Measurements from ENCODE around the gene PIK3R2. TPM values are rescaled to one million over a fixed set of nuclear protein-coding genes. Genes with fewer than 3 reads are reported as not detected.

The PIK3R2 gene
- total and polyA plus RNA-seq, 2 experiments from 2014 or later, result 8.5 to 66.6 TPM

DNA sequence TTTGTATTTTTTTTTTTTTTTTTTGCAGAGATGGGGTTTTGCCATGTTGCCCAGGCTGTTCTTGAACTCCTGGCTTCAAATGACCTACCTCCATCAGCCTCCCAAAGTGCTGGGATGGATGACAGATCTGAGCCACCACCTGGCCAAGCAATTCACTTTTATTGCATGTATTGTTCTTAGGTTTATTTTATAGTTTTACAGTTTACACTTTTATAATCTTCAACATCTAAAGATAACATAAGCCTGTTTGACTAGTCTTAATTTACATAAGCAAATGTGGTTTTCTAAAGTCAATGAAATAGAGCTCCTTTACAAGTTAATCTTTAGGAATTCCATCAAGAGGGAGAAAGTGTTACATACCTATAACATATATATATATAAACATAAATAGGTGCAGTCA lies 30.6 kb downstream of the PIK3R2 start (continued):
- no peak for TF ChIP-seq ZNF114 (CRISPR knock-in tag; IDR thresholded peaks at IDR 0.05)

DNA sequence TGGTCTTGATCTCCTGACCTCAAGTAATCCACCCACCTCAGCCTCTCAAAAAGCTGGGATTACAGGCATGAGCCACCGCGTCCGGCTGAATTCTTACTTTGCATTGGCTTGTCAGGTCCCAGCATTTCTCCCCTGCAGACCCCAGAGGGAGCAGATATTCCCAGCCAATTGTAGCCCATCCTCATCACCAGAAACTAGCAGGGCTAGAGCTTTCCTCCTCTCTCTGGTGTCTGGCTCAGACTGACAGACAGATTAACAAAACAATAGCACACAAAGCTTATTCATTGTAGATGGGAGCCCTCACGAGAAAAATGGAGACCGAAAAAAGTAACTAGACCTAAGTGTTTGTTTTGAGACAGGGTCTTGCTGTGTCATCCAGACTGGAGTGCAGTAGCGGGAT lies 32.6 kb downstream of the PIK3R2 start:
- ATAC-seq (peak; percentile 92), DNase-seq (ENCODE audit: low spot score) (peak; percentile 60)
- H3K4me1 ChIP-seq (ENCODE audit: insufficient read depth), result no peaks in the 10 kb centered on the region
- peaks cover 2% of the 10 kb centered on the region for H3K27me3 Mint-ChIP-seq (ENCODE audit: insufficient read depth, low read depth, poor library complexity)
- peaks cover 11% of the 10 kb centered on the region; the same call in 1 of the 2 replicates for H3F3A ChIP-seq (replicated peaks; ENCODE audit: low read depth)
- H3K4me3 Mint-ChIP-seq, result no peak overlapping the region
- 0 out of 2 replicates have a peak overlapping the region, but pooled peaks have one; percentile 7 for H3K4me2 ChIP-seq
- no peak overlapping the region for H2AFZ ChIP-seq
- no peaks in the 10 kb centered on the region for H3K36me3 Mint-ChIP-seq (ENCODE audit: low read depth)
- H3K27ac Mint-ChIP-seq, result peak overlapping the region; percentile 56; the same call in 1 of the 2 replicates
- no peak overlapping the region for H3K4me3 ChIP-seq
- no peaks in the 10 kb centered on the region for H3K9me3 Mint-ChIP-seq
- no peaks in the 10 kb centered on the region for H3K9me2 ChIP-seq (ENCODE audit: insufficient read depth)
- no peak for TF ChIP-seq REST (IDR thresholded peaks at IDR 0.05; ENCODE audit: unreplicated experiment)
- TF ChIP-seq, protein P1, sequence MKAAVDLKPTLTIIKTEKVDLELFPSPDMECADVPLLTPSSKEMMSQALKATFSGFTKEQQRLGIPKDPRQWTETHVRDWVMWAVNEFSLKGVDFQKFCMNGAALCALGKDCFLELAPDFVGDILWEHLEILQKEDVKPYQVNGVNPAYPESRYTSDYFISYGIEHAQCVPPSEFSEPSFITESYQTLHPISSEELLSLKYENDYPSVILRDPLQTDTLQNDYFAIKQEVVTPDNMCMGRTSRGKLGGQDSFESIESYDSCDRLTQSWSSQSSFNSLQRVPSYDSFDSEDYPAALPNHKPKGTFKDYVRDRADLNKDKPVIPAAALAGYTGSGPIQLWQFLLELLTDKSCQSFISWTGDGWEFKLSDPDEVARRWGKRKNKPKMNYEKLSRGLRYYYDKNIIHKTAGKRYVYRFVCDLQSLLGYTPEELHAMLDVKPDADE (IDR thresholded peaks at IDR 0.05), result no peak
- no peak for TF ChIP-seq STAT1 (IDR thresholded peaks at IDR 0.05; ENCODE audit: unreplicated experiment)
- no peak for TF ChIP-seq POLR2AphosphoS5 (IDR thresholded peaks at IDR 0.05; ENCODE audit: low read depth)
- TF ChIP-seq EZH2phosphoT487 (IDR thresholded peaks at IDR 0.05; ENCODE audit: unreplicated experiment), result no peak
- no peak for TF ChIP-seq JUNB (IDR thresholded peaks at IDR 0.05; ENCODE audit: unreplicated experiment)
- no peak for TF ChIP-seq CREB1 (CRISPR knock-in tag; IDR thresholded peaks at IDR 0.05; ENCODE audit: low read depth)
- TF ChIP-seq NANOG (IDR thresholded peaks at IDR 0.05; ENCODE audit: borderline replicate concordance), result no peak
- no peak for TF ChIP-seq CTCF (conservative IDR thresholded peaks at IDR 0.05; ENCODE audit: low read depth in 2 of 2)
- no peak for TF ChIP-seq ZNF114 (CRISPR knock-in tag; IDR thresholded peaks at IDR 0.05)
- no peak for TF ChIP-seq ZNF331 (CRISPR knock-in tag; IDR thresholded peaks at IDR 0.05; ENCODE audit: low read depth)
- no peak for TF ChIP-seq EZH2 (IDR thresholded peaks at IDR 0.05; ENCODE audit: low read depth, unreplicated experiment)
- TF ChIP-seq, protein P2, sequence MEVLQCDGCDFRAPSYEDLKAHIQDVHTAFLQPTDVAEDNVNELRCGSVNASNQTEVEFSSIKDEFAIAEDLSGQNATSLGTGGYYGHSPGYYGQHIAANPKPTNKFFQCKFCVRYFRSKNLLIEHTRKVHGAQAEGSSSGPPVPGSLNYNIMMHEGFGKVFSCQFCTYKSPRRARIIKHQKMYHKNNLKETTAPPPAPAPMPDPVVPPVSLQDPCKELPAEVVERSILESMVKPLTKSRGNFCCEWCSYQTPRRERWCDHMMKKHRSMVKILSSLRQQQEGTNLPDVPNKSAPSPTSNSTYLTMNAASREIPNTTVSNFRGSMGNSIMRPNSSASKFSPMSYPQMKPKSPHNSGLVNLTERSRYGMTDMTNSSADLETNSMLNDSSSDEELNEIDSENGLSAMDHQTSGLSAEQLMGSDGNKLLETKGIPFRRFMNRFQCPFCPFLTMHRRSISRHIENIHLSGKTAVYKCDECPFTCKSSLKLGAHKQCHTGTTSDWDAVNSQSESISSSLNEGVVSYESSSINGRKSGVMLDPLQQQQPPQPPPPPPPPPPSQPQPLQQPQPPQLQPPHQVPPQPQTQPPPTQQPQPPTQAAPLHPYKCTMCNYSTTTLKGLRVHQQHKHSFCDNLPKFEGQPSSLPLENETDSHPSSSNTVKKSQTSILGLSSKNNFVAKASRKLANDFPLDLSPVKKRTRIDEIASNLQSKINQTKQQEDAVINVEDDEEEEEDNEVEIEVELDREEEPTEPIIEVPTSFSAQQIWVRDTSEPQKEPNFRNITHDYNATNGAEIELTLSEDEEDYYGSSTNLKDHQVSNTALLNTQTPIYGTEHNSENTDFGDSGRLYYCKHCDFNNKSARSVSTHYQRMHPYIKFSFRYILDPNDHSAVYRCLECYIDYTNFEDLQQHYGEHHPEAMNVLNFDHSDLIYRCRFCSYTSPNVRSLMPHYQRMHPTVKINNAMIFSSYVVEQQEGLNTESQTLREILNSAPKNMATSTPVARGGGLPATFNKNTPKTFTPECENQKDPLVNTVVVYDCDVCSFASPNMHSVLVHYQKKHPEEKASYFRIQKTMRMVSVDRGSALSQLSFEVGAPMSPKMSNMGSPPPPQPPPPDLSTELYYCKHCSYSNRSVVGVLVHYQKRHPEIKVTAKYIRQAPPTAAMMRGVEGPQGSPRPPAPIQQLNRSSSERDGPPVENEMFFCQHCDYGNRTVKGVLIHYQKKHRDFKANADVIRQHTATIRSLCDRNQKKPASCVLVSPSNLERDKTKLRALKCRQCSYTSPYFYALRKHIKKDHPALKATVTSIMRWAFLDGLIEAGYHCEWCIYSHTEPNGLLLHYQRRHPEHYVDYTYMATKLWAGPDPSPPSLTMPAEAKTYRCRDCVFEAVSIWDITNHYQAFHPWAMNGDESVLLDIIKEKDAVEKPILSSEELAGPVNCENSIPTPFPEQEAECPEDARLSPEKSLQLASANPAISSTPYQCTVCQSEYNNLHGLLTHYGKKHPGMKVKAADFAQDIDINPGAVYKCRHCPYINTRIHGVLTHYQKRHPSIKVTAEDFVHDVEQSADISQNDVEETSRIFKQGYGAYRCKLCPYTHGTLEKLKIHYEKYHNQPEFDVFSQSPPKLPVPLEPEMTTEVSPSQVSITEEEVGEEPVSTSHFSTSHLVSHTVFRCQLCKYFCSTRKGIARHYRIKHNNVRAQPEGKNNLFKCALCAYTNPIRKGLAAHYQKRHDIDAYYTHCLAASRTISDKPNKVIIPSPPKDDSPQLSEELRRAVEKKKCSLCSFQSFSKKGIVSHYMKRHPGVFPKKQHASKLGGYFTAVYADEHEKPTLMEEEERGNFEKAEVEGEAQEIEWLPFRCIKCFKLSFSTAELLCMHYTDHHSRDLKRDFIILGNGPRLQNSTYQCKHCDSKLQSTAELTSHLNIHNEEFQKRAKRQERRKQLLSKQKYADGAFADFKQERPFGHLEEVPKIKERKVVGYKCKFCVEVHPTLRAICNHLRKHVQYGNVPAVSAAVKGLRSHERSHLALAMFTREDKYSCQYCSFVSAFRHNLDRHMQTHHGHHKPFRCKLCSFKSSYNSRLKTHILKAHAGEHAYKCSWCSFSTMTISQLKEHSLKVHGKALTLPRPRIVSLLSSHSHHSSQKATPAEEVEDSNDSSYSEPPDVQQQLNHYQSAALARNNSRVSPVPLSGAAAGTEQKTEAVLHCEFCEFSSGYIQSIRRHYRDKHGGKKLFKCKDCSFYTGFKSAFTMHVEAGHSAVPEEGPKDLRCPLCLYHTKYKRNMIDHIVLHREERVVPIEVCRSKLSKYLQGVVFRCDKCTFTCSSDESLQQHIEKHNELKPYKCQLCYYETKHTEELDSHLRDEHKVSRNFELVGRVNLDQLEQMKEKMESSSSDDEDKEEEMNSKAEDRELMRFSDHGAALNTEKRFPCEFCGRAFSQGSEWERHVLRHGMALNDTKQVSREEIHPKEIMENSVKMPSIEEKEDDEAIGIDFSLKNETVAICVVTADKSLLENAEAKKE (CRISPR knock-in tag; IDR thresholded peaks at IDR 0.05), result no peak
- no peaks in the 10 kb centered on the region for H3K36me3 ChIP-seq (ENCODE audit: insufficient read depth)
- no peaks in the 10 kb centered on the region for H3K79me2 ChIP-seq (replicated peaks; ENCODE audit: insufficient read depth)
- H4K20me1 ChIP-seq (replicated peaks; ENCODE audit: insufficient read depth), result no peaks in the 10 kb centered on the region
- H3K27ac ChIP-seq (ENCODE audit: low read depth), result no peak overlapping the region
- peaks cover 4% of the 10 kb centered on the region; the same call in 2 of the 3 replicates for H3K4me1 Mint-ChIP-seq
- H3K27me3 ChIP-seq (ENCODE audit: insufficient read depth), result no peaks in the 10 kb centered on the region

Measured in GM23338 (cell line).